GM03348 (cell line): ENCODE results near the gene CA12.

Experiments
- DNase-seq: peaks from one replicate; pipeline ENCODE4 v3.0.0; 2012; ENCODE audit warnings: low spot score

Gene CA12

DNA sequence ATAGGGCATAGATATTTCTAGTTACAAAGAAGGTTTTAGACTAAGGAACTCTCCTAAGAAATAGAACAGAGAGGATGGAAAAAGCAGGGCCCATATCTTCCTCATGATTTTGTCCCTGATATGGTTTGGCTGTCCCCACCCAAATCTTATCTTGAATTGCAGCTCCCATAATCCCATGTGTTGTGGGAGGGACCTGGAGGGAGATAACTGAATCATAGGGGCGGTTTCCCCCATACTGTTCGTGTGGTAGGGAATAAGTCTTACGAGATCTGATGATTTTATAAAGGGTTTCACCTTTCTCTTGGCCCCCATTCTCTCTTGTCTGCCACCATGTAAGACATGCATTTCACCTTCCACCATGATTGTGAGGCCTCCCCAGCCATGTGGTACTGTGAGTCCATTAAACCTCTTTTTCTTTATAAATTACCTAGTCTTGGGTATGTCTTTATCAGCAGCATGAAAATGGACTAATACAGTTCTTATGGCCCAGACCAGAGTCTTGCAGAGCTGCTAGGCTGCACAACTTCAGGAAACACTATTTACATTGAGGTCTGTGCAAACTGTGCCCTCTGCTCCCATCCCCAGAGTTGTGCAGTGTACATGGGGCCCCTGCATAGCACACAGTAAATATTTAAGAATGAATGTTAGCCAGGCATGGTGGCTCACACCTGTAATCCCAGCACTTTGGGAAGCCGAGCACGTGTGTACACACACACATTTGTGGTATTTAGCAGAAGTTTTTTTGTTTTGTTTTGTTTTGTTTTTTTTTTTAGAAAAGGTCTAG, 20.3 kb upstream of the CA12 start:
- DNase-seq, result no peak

DNA sequence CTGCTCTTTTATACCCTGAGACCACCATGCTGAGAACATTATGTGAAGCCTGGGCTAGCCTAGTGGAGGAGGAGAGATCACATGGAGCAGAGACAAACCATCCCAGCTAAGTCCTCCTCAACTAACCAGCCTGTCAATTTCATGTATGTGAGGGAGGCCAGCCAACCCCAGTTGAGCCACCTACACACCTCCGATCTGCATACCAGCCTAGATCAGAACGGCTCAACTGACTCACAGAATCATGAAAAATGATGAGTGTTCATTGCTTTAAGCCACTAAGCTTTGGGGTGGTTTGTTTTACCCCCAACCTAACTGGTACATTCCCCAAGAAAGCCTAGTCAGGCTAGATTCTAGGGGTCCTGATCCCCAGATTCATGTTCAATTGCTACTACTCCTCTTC, 19.4 kb upstream of the CA12 start:
- DNase-seq, result peak; percentile 20

DNA sequence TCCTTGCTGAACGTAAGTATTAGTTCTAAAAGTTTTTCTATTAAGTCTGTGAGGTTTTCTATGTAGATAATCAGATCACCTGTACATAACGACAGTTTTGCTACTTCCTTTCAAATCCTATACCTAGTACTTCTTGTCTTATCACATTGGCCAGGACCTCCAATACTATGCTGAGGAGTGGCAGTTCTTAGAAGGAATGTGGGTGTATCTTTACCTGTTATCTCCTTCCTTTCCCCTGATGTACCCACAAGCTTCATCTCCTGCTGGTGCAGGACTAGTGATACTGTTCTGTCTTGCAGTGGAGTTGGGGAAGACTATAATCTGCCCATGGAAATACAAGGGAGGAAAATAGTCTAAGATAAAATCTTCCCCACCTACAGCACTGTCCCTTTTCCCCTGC, 16.8 kb upstream of the CA12 start:
- no peak for DNase-seq

DNA sequence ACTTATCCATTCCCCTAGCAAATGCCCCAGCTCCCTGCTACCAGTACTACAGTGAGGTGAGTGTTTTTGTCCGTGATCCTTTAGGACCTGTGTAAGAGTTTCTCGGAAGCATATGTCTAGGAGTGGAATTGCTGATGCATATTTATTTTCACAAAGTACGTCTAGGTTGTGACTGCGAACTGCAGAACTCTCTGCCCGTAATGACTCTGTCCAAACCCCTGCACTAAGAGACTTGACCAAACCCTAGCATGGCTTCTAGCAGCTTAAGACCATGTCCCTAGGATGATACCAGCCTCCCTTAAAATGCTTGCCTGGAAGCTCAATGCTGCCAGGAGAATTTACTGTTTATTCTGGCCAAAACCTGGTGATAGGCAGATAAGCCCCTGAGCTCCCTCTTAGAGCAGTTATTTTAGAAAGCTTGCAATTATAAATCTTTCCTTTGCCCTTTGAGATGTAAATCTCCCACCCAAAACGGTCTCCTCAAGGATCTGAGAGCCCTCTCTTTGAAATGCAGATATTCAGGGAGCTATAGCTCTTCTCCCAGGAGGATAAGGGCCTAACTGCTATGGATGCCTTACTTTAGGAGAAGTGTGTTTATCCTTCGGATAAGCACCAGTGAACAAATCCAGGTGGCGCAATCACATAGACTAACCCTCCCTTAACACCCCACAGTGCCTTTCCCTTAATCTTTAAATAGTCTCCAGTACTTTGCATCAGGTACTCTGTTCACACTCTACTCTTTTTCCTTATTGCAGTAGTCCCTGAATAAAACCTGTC, 14.7 kb upstream of the CA12 start:
- DNase-seq, result no peak

DNA sequence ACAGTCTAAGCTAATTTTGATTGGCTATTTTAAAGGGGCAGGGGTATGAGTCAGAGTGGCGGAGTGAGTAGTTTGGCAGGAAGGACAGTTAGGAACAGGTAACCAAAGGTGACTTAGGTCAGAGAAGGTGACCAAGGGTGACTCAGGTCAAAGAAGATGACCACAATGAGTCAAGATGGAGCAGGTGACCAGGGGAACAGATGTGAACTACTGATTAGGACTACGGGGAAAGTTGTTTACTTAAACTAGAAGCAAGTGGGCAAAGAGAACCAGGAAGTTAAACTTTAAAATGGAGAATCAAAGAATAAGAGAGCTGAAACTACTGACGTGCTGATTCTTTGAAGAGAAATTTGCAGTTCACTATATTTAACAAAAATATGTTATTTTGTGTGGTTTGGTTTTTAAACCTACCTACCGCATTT, 14.1 kb upstream of the CA12 start:
- DNase-seq, result no peak

DNA sequence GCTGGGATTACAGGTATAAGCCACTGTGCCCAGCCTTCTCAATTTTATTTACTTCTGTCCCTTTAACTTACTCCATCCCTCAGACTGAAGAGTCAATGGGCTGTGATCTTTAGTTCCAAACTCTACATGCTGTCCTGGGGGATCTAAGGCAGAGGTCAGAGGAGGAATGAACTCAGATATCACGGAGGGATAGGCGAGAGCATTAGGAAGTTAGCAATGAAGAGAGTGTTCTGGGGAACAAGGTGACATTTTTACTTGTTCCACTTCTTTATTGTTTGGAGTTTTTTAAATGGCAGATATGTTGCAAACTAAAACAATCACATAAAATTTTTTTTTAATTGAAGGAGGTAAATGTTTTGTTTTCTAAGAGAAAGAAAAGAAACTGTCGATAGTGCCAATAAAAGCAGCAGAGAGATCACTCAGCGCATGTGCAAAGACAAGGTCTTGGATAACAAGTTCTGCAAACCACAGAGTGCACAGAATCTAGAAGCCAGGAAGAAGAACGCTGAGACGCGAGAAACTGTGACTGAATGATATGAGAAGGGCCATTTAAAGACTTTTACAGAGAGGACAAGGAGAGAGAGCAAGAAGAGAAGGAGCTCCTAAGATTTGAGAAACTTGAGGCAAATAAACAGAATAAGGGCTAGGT, 10.8 kb upstream of the CA12 start:
- DNase-seq, result no peak

DNA sequence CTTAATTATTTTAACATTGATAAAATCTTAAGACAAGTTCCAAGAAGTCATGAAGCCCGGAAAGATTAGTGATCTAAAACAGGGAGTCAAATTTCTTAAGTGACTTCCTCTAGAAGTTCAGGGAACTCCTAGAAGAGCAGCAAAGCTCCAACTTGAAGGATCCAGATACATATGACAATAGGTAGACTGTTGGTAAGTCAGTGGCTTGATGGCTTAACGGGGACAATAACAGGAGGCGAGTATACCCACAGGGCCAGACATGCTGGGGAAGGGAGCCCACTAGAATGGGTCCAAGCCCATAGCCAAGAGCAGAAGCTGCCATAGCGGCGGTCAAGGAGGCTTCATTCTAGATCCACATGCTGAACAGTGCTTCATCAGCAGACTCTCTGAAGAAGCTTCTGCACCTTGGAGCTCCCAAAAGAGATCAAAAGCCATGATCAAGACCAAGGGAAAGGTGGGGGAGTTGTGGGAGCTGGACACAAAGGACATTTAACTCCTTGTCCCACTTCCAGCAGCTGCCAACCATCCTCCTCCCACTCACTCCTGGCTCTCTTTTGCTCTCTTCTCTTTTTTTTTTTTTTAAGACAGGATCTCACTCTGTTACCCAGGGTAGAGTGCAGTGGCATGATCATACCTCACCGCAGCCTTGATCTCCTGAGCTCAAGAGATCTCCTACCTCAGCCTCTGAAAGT, 10.2 kb upstream of the CA12 start:
- no peak for DNase-seq

DNA sequence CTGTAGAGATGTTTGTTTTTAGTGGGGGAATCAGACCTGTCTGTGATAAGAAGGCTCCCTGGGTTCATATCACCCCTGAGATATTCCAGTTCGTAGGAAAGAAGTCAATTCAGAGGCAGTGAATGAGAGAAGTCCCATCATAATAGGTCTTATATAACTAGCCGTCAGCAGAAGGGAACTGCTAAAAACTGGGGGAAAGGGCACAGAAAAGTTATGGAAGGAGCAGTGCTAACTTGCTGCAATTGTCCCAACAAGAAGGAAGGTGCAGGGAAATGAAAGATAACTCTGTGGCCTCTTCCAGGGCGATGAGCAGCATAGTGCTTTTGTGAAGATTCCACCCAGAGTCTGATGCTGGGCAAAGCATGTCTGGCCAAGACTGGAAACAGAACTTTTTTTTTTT, 9.0 kb upstream of the CA12 start:
- DNase-seq, result no peak

DNA sequence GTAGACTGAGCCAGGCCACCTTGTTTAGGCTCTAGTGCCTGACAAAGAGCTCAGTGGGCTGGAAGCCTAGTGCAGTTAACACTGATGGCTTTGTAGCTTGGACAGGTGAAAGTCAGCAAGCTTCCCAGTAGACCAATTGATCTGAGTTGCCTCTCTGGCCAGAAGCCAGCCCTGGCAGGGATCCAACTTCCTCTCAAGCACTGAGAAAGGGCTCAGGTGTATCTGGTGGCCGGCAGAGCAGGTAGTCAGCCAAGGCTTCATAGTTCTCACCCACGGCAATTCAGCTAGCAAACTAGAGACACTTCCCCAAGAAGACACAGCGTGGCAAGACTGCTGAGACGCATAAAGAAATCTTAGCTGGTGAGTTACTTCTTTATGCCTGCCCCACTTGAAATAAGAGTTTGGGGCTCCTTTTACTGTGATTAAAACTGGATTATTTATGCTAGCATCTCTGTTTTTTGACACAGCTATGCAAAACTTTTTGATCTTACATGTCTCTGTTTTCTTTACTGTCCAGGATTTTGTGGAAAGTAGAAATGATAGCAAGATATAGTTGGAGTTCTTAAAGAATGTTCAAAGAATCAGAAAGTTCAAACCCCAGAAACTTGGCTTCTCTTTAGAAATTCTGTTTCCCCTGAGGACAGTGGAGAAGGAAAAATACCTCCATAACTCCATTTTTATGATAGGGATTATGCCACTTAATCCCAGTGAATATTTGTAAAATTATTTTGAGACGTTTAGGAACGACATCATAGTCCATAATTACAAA, 8.4 kb upstream of the CA12 start:
- DNase-seq, result no peak

DNA sequence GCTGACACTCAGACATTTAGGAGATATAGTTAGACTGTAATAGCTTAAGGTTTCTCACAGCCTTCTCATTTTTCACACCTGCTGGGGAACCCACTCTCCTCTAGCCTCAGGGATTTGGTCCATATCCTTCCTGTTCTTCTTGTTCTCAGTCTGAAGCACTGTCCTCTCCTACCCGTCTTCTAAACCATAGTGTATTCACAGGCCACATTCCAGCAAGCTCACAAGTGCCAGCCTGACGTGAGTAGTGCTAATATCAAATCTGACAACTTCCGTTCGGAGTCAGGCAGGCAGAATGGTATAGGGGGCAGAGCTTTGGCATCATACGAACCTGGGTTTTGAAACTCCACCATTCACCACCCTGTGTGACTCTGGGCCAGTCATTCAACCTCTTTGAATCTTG, 6.9 kb upstream of the CA12 start:
- DNase-seq, result no peak

DNA sequence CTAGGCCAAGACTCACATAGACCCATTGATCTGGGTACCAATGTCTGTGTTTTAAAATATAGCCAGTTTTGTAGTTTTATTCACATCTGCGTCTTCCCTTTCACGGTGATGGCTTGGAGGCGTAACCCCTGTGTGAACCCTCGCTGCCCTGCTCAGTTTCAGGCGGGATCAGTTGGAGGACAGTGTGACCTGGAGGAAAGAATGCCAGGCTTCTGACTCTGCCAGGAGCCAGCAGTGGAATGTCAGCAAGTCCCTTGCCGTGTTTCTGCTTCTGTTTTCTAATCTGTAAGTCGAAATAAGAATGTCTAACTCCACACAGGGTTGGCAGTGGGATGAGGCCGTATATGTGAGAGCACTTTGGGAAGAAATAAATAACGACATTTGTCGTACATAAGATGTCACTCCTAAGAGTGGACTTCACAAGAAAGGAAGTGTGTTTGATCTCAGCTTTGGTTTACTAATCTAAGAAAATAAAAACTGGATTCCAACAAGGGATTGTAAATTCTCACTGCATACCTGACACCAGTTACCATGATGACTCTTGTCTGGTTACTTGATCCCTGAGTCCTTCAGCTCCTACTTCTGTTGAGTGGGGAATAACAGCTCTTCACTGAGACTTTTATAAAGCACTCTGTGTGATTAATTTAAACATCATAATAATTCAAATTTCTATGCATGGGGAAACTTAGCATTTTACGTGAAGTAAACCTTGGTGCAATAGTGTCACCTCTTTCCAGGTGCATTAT, 6.3 kb upstream of the CA12 start:
- DNase-seq, result no peak

DNA sequence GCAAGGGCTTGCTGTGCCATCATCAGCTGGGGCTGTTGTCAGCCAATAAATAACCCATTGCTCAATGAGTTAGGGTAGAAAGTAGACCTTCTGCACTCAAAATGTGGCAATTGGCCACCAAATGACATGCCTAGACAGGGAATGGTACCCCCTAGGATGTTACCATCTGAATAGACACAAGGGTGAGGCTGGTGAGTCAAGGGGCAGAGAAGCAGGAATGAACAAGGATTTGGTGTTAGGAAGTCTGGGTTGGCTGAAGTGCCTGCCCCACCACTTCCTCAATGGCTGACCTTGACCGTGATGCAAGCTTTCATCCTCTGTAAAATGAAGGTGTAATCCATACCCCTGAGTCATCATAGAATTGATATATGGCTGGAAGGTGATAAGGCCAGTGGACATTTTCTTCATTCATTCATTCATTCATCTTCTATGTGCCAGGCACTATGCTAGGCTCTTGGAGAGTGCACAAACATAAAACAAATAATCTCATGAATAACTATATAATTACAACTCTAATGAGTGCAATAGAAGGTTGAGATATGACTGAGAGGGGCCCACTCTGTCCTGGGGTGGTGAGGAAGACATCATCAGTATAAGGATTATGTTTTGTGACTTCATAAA, 4.4 kb upstream of the CA12 start:
- no peak for DNase-seq

DNA sequence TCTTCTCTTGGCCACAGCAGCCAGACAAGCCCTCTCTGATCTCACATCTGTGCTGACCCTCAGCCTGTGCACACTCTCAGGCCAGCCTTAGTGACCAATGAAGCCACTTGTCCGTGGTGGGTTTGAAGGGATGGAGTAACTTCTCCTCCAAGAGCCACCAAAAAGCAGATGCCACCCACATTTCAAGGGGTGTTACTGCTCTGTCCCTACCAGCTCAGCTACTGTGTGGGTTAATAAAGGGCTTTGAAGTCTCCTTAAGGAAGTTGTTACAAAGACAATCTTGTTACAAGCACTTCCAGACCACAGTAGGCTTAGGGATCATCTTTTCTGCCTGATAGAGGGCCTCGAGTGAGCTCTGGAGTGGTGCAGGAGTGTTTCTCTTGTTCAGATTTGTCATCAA, 3.3 kb upstream of the CA12 start:
- DNase-seq, result no peak

DNA sequence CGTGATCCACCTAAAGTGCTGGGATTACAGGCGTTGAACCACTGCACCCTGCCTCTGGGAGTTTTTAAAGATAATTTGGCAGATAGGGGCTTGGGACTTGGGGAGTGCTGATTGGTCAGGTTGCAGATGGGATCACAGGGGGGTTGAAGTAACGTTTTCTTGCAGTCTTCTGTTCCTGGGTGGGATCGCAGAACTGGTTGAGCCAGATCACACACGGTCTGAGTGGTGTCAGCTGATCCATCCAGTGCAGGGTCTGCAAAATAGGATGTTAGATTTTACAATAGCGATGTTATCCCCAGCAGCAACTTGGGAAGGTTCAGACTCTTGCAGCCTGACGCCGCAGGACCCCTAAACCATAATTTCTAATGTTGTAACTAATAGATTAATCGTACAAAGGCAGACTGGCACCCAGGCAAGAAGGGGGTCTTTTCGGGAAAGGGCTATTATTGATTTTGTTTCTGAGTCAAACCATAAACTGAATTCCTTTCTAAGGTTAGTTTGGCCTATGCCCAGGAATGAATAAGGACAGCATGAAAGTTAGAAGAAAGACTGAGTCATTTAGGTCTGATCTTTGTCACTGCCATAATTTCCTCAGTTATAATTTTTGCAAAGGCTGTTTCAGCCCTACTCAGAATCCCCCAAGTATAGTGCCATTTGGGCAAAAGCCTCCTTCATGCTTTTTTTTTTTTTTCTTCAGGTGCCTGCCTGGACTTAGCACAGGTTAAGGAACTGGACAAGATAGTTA, 1.5 kb upstream of the CA12 start:
- DNase-seq, result no peak

DNA sequence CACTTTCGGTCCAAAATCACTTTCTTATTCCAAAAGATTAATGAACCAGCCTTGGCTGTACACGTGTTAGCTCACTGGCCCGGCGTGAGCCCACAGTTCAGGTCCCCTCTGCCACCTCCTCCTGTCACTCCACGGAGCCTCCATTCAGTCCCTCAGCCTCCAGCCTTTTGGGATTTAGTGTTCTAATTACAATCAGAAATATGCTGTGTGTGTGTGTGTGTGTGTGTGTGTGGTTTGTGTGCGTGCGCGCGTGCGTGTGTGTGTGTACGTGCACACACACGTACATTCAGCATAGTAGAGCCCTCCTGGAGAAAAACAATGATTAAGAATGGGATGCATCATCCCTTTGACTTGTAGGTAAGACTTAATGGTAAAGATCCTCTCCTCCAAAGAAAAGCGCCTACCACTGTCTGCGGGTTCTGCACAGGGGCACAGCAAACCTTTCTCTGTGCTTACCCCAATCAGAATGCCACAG, 801 bp downstream of the CA12 start:
- no peak for DNase-seq

DNA sequence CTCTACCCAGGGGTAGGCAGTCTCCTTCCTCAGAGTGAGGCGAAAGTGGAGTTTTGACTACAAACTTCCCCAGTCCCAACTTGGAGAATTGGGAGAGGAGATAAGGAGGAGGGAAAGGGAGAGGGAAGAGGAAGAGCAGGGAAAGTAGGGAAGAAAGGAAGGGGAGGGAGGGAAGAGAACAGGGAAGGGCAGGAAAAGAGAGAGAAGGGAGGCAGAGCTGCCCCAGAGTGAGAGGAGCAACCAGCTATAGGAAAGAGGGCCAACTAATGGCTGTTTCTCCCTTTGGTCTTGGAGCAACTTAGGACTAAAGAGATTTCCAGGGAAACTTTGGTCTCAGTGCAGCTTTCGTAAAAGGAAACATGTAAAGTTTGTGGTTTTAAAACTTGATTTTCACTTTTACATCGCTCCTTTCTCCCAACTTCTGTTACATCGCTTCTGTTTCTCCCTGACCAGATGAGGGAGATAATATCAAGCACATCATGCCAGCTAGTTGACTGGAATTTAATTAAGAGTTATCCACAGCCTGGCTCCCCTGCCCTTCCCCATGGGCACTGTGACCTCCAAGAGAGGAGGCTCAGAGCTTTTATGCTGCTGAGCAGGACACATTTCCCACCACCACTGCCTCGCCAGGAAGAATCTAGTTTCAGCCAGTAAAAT, 1.4 kb downstream of the CA12 start:
- DNase-seq, result no peak

DNA sequence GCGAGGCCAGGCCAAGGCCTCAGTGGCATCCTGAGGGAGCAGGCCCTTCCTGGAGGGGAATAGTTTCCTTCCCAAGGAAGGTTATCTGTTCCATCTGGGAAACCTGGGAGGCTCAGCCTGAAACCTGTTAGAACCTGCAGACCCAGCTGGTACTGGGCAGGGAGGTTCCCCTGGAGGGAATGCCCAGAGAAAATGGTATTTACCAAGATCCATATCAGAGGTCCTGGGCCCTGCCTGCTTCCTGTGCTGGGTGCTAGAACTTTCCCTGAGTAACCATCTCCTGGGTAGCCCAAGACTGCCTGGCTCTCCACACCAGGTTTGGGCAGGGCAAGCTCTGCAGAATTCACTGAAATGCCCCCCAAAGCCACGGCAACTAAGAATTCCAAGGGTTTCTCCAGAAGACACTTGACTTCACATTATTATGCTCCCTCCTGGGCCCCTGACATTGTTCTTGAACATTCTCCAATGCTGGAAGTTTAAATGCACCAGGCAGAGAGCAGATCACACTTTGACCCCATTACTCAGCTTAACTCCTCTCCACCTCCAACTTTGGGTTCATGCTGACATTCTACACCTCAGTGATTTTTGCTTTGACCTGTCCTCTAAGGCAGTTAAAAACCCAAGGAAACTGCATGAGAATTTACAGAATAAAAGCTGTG, 2.0 kb downstream of the CA12 start:
- no peak for DNase-seq

DNA sequence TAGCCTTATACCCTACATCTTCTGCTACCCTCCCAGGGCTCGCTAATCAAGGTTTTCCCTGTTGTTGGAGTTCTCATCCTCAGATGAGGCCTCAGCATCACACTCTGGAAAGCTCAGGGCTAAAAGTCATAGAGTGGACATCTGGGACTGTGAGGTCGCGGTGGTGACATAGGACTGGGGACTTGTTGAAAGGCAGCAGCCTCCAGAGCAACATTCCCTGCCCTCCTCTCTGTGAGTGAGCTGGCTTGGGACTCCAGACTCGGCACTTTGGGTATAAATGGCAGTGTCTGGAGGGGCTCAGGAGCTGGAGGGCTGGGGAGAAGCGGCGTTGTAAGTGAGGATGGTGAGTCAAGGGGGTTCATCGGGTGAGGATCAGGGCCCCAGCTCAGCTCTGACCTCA, 2.7 kb downstream of the CA12 start:
- no peak for DNase-seq
